Neural cell (in vitro differentiated cells): ENCODE data around the gene GSG1L. TPM values are rescaled to one million over a fixed set of nuclear protein-coding genes. Genes with fewer than 3 reads are reported as not detected.

Source experiments
- H2AFZ ChIP-seq: fragments of 200-600, 300-800 bp; sonication (generic), shearing (Covaris generic); 2 replicates; pipeline ENCODE4 v1.6.0; 2014; ENCODE audit warnings: low read depth, mild to moderate bottlenecking, antibody characterized with exemption, low read length, moderate library complexity
- H3F3A ChIP-seq: fragments of 200-600 bp; shearing (Covaris generic); 2 replicates; pipeline ENCODE4 v1.6.1; 2016; ENCODE audit warnings: mild to moderate bottlenecking, moderate library complexity, mixed read lengths, antibody characterized with exemption, low read length; ENCODE audit not compliant: insufficient read depth, poor library complexity, severe bottlenecking
- H3K27ac ChIP-seq: fragments of 200-600, 300-800 bp; sonication (generic), shearing (Covaris generic); 2 replicates; pipeline ENCODE4 v1.5.1; 2014; ENCODE audit warnings: mild to moderate bottlenecking, low read length, moderate library complexity
- H3K27me3 ChIP-seq: fragments of 300-800, 200-600 bp; sonication (generic), shearing (Covaris generic); 2 replicates; pipeline ENCODE4 v1.6.0; 2014; ENCODE audit warnings: mild to moderate bottlenecking, low read depth, low read length, moderate library complexity; ENCODE audit not compliant: insufficient read depth
- H3K36me3 ChIP-seq: fragments of 300-800, 200-600 bp; sonication (generic), shearing (Covaris generic); 2 replicates; pipeline ENCODE4 v1.5.1; 2014; ENCODE audit warnings: mild to moderate bottlenecking, antibody characterized with exemption, low read length, moderate library complexity; ENCODE audit not compliant: insufficient read depth
- H3K4me2 ChIP-seq: fragments of 300-800, 200-600 bp; sonication (generic), shearing (Covaris generic); 2 replicates; pipeline ENCODE4 v1.6.0; 2014; ENCODE audit warnings: mild to moderate bottlenecking, low read length
- H3K4me3 ChIP-seq: fragments of 300-800, 200-600 bp; sonication (generic), shearing (Covaris generic); 2 replicates; pipeline ENCODE4 v1.5.1; 2014; ENCODE audit warnings: mild to moderate bottlenecking, low read length, moderate library complexity
- H3K79me2 ChIP-seq: fragments of 200-600 bp; shearing (Covaris generic); replicated peaks from 2 replicates; pipeline ENCODE4 v1.6.0; 2014; ENCODE audit warnings: mild to moderate bottlenecking, low read length, moderate library complexity; ENCODE audit not compliant: insufficient read depth
- H3K9ac ChIP-seq: fragments of 300-800, 200-600 bp; sonication (generic), shearing (Covaris generic); 2 replicates; pipeline ENCODE4 v1.6.1; 2016; ENCODE audit warnings: mild to moderate bottlenecking, low read length, mixed read lengths
- H3K9me2 ChIP-seq: fragments of 200-600 bp; shearing (Covaris generic); 2 replicates; pipeline ENCODE4 v1.6.1; 2016; ENCODE audit warnings: mild to moderate bottlenecking, low read length, mixed read lengths; ENCODE audit not compliant: insufficient read depth
- H3K9me3 ChIP-seq: fragments of 200-600, 300-800 bp; sonication (generic), shearing (Covaris generic); 2 replicates; pipeline ENCODE4 v1.6.1; 2016; ENCODE audit warnings: mild to moderate bottlenecking, mixed run types, low read length, moderate library complexity, mixed read lengths
- H4K20me1 ChIP-seq: fragments of 200-600 bp; shearing (Covaris generic); 2 replicates; pipeline ENCODE4 v1.6.1; 2016; ENCODE audit warnings: mild to moderate bottlenecking, mixed run types; ENCODE audit not compliant: insufficient read depth
- CTCF ChIP-seq: fragments of 450-650 bp; IDR thresholded peaks from 2 replicates; pipeline ENCODE4 v1.5.1; 2014; ENCODE audit warnings: antibody characterized with exemption, mild to moderate bottlenecking, moderate library complexity; ENCODE audit not compliant: poor library complexity, severe bottlenecking
- EP300 ChIP-seq: fragments of 450-650 bp; conservative IDR thresholded peaks from 2 replicates; pipeline ENCODE4 v1.6.1; 2014; ENCODE audit warnings: antibody characterized with exemption, mild to moderate bottlenecking, moderate library complexity; ENCODE audit not compliant: poor library complexity, severe bottlenecking
- EZH2 ChIP-seq: fragments of 200-600, 300-800 bp; shearing (Covaris generic), sonication (generic); IDR thresholded peaks from 2 replicates; pipeline ENCODE4 v1.6.1; 2014; ENCODE audit warnings: antibody characterized with exemption, low read length, borderline replicate concordance, mild to moderate bottlenecking; ENCODE audit not compliant: insufficient read depth, poor library complexity, severe bottlenecking
- MXI1 ChIP-seq: fragments of 450-650 bp; conservative IDR thresholded peaks from 2 replicates; pipeline ENCODE4 v1.6.1; 2014; ENCODE audit warnings: antibody characterized with exemption, mild to moderate bottlenecking; ENCODE audit not compliant: poor library complexity, severe bottlenecking
- POLR2AphosphoS5 ChIP-seq: IDR thresholded peaks from 2 replicates; pipeline ENCODE4 v1.6.1; 2012
- RAD21 ChIP-seq: fragments of 450-650 bp; conservative IDR thresholded peaks from 2 replicates; pipeline ENCODE4 v1.6.1; 2014; ENCODE audit warnings: antibody characterized with exemption, mild to moderate bottlenecking, moderate library complexity
- REST ChIP-seq: IDR thresholded peaks from 2 replicates; pipeline ENCODE4 v1.6.1; 2012; ENCODE audit warnings: borderline replicate concordance
- SMC3 ChIP-seq: fragments of 450-650 bp; conservative IDR thresholded peaks from 2 replicates; pipeline ENCODE4 v1.6.1; 2014; ENCODE audit warnings: antibody characterized with exemption, mild to moderate bottlenecking, moderate library complexity; ENCODE audit not compliant: poor library complexity
- TAF1 ChIP-seq: IDR thresholded peaks from 2 replicates; pipeline ENCODE4 v1.6.1; 2012; ENCODE audit warnings: low read depth
- polyA plus RNA-seq: library from polyadenylated mRNA; depleted of rRNA; stranded (reverse); fragments of >200 nt; gene quantifications from 2 replicates; pipeline ENCODE4 v1.2.3, GENCODE V29; 2014

The GSG1L gene
- polyA plus RNA-seq, 1 donor from 2014 or later, result 0.85 TPM

GRCh38 chr16:28090646-28091377, 27.3 kb upstream of the GSG1L start:
- Histone ChIP-seq H3K4me3 (no peak overlapping the region), H3K79me2 (no peaks in the 10 kb centered on the region), H4K20me1 (no peaks in the 10 kb centered on the region), H3K9ac (no peak overlapping the region), H3K36me3 (no peaks in the 10 kb centered on the region), H2AFZ (no peak overlapping the region), H3F3A (no peaks in the 10 kb centered on the region), H3K27me3 (no peaks in the 10 kb centered on the region), H3K27ac (no peak overlapping the region), H3K9me3 (no peaks in the 10 kb centered on the region), H3K9me2 (no peaks in the 10 kb centered on the region), H3K4me2 (no peak overlapping the region)
- no peak for TF ChIP-seq CTCF
- no peak for TF ChIP-seq EP300
- TF ChIP-seq TAF1, result no peak
- TF ChIP-seq SMC3, result no peak
- no peak for TF ChIP-seq MXI1
- TF ChIP-seq EZH2, result no peak
- no peak for TF ChIP-seq POLR2AphosphoS5
- TF ChIP-seq RAD21, result no peak
- no peak for TF ChIP-seq REST

GRCh38 chr16:28089992-28090365, 26.5 kb upstream of the GSG1L start:
- Histone ChIP-seq H3K4me2 (no peak overlapping the region), H3K27me3 (no peaks in the 10 kb centered on the region), H3K9me2 (no peaks in the 10 kb centered on the region), H3K36me3 (no peaks in the 10 kb centered on the region), H3K27ac (no peak overlapping the region), H3K9me3 (no peaks in the 10 kb centered on the region), H2AFZ (no peak overlapping the region), H4K20me1 (no peaks in the 10 kb centered on the region), H3F3A (no peaks in the 10 kb centered on the region), H3K9ac (no peak overlapping the region), H3K4me3 (no peak overlapping the region), H3K79me2 (no peaks in the 10 kb centered on the region)
- TF ChIP-seq POLR2AphosphoS5 (no peak), REST (no peak), EP300 (no peak), TAF1 (no peak), EZH2 (no peak), SMC3 (no peak), MXI1 (no peak), RAD21 (no peak), CTCF (no peak)
